Measurements from ENCODE around the gene KCNQ1. TPM values are rescaled to one million over a fixed set of nuclear protein-coding genes. Genes with fewer than 3 reads are reported as not detected.

The KCNQ1 gene
- total and polyA plus RNA-seq, 5 experiments from 2014 or later = 8.7 to 25.1 (median 22.9) TPM

GRCh38 chr11:2739531-2740274, 294.9 kb downstream of the KCNQ1 start:
- Mint-ChIP-seq H3K4me3 (no peak overlapping the region), H3K36me3 (peaks cover 0 to 5% (median 0%) of the 10 kb centered on the region in 3 donors), H3K27ac (no peak overlapping the region), H3K27me3 (no peaks in the 10 kb centered on the region), H3K4me1 (peaks cover 0 to 5% (median 2%) of the 10 kb centered on the region in 4 donors), H3K9me3 (no peaks in the 10 kb centered on the region)
- no peak for DNase-seq
- POLR2A ChIA-PET = no interaction called here
- no peak for ATAC-seq

- H3K9me3 Mint-ChIP-seq = no peaks in the 10 kb centered on the region
- DNase-seq = no peak
- peaks cover 0 to 5% (median 2%) of the 10 kb centered on the region in 4 donors for H3K4me1 Mint-ChIP-seq
Measured at GRCh38 chr11:2740275-2740940, 295.6 kb downstream of the KCNQ1 start.

GRCh38 chr11:2741006-2741376, 296.2 kb downstream of the KCNQ1 start:
- Mint-ChIP-seq H3K27me3 (no peaks in the 10 kb centered on the region), H3K4me3 (no peak overlapping the region), H3K36me3 (peaks cover 0 to 5% (median 0%) of the 10 kb centered on the region in 3 donors), H3K9me3 (no peaks in the 10 kb centered on the region), H3K27ac (peak overlapping the region in 1 of 10 donors; percentile 43), H3K4me1 (peaks cover 0 to 5% (median 2%) of the 10 kb centered on the region in 4 donors)
- ATAC-seq = no peak
- no peak for DNase-seq
- POLR2A ChIA-PET = no interaction called here

More at GRCh38 chr11:2740275-2740940, 295.6 kb downstream of the KCNQ1 start:
- Mint-ChIP-seq H3K36me3 (peaks cover 0 to 5% (median 0%) of the 10 kb centered on the region in 3 donors), H3K4me3 (no peak overlapping the region), H3K27ac (peak overlapping the region in 1 of 10 donors; percentile 43), H3K27me3 (no peaks in the 10 kb centered on the region)
- POLR2A ChIA-PET = no interaction called here
- ATAC-seq = no peak

GRCh38 chr11:2741377-2742131, 296.7 kb downstream of the KCNQ1 start:
- ATAC-seq = no peak
- peaks cover 0 to 5% (median 2%) of the 10 kb centered on the region in 4 donors for H3K4me1 Mint-ChIP-seq
- H3K9me3 Mint-ChIP-seq = no peaks in the 10 kb centered on the region
- no peaks in the 10 kb centered on the region for H3K27me3 Mint-ChIP-seq
- POLR2A ChIA-PET = no interaction called here
- H3K4me3 Mint-ChIP-seq = no peak overlapping the region
- peak in 1 of 10 donors; percentile 11 for DNase-seq
- H3K27ac Mint-ChIP-seq = no peak overlapping the region
- peaks cover 0 to 7% (median 0%) of the 10 kb centered on the region in 3 donors for H3K36me3 Mint-ChIP-seq

GRCh38 chr11:2742201-2742600, 297.4 kb downstream of the KCNQ1 start:
- Mint-ChIP-seq H3K4me3 (no peak overlapping the region), H3K9me3 (no peaks in the 10 kb centered on the region), H3K27me3 (no peaks in the 10 kb centered on the region), H3K27ac (no peak overlapping the region), H3K36me3 (peaks cover 0 to 5% (median 0%) of the 10 kb centered on the region in 3 donors), H3K4me1 (peaks cover 0 to 5% (median 2%) of the 10 kb centered on the region in 4 donors)
- no peak for ATAC-seq
- DNase-seq = no peak
- POLR2A ChIA-PET = no interaction called here

GRCh38 chr11:2742611-2743426, 298.0 kb downstream of the KCNQ1 start:
- Mint-ChIP-seq H3K36me3 (peaks cover 0 to 7% (median 0%) of the 10 kb centered on the region in 3 donors), H3K9me3 (no peaks in the 10 kb centered on the region)
- peak in 2 of 10 donors; percentile 0 to 24 for DNase-seq

GRCh38 chr11:2743427-2744110, 298.8 kb downstream of the KCNQ1 start:
- POLR2A ChIA-PET = no interaction called here
- no peak overlapping the region for H3K27ac Mint-ChIP-seq
- H3K4me3 Mint-ChIP-seq = no peak overlapping the region
- peak in 2 of 10 donors; percentile 1 to 26 for DNase-seq
- H3K4me1 Mint-ChIP-seq = peaks cover 0 to 3% (median 0%) of the 10 kb centered on the region in 4 donors
- H3K9me3 Mint-ChIP-seq = no peaks in the 10 kb centered on the region
- peaks cover 0 to 7% (median 0%) of the 10 kb centered on the region in 3 donors for H3K36me3 Mint-ChIP-seq
- H3K27me3 Mint-ChIP-seq = no peaks in the 10 kb centered on the region
- ATAC-seq = no peak

More at GRCh38 chr11:2742611-2743426, 298.0 kb downstream of the KCNQ1 start:
- Mint-ChIP-seq H3K4me3 (no peak overlapping the region), H3K27me3 (no peaks in the 10 kb centered on the region), H3K4me1 (peaks cover 0 to 4% (median 1%) of the 10 kb centered on the region in 4 donors), H3K27ac (no peak overlapping the region)
- ATAC-seq = no peak
- POLR2A ChIA-PET = no interaction called here

- Mint-ChIP-seq H3K36me3 (peaks cover 0 to 7% (median 4%) of the 10 kb centered on the region in 3 donors), H3K4me1 (peaks cover 0 to 3% (median 0%) of the 10 kb centered on the region in 4 donors), H3K4me3 (no peak overlapping the region), H3K9me3 (no peaks in the 10 kb centered on the region), H3K27ac (no peak overlapping the region), H3K27me3 (no peaks in the 10 kb centered on the region)
- DNase-seq = peak in 2 of 10 donors; percentile 0 to 23
- POLR2A ChIA-PET = no interaction called here
- no peak for ATAC-seq
Measured at GRCh38 chr11:2744166-2744565, 299.4 kb downstream of the KCNQ1 start.

GRCh38 chr11:2745511-2745910, 300.7 kb downstream of the KCNQ1 start:
- Mint-ChIP-seq H3K27me3 (no peaks in the 10 kb centered on the region), H3K36me3 (peaks cover 0 to 10% (median 5%) of the 10 kb centered on the region in 3 donors), H3K4me3 (no peak overlapping the region), H3K4me1 (peaks cover 0 to 3% (median 0%) of the 10 kb centered on the region in 4 donors), H3K9me3 (no peaks in the 10 kb centered on the region), H3K27ac (no peak overlapping the region)
- ATAC-seq = no peak
- POLR2A ChIA-PET = no interaction called here
- DNase-seq = peak in 1 of 10 donors; percentile 48

- no peak overlapping the region for H3K27ac Mint-ChIP-seq
- H3K9me3 Mint-ChIP-seq = no peaks in the 10 kb centered on the region
- H3K4me1 Mint-ChIP-seq = peaks cover 0 to 2% (median 0%) of the 10 kb centered on the region in 4 donors
- peaks cover 0 to 13% (median 5%) of the 10 kb centered on the region in 3 donors for H3K36me3 Mint-ChIP-seq
- no peaks in the 10 kb centered on the region for H3K27me3 Mint-ChIP-seq
- POLR2A ChIA-PET = no interaction called here
- DNase-seq (peak in 2 of 10 donors; percentile 1 to 53), ATAC-seq (no peak)
- no peak overlapping the region for H3K4me3 Mint-ChIP-seq
Measured at GRCh38 chr11:2746401-2747247, 301.8 kb downstream of the KCNQ1 start.

All from naive thymus-derived CD8-positive, alpha-beta T cell (primary cell).